Psoas muscle (tissue), 8 donors: ENCODE data around the gene RPS6KL1. TPM values are rescaled to one million over a fixed set of nuclear protein-coding genes. Genes with fewer than 3 reads are reported as not detected.

ENCODE experiments used
- ATAC-seq, 4 donors: fragments of 200-7000 bp; cut with Tn5 transposase; one replicate each; pipeline ENCODE4 v1.9.1; 2020; ENCODE audit warnings: moderate library complexity in 3 of 4, mild to moderate bottlenecking in 2 of 4
- DNase-seq, 2 donors: peaks; one replicate each; pipeline ENCODE4 v3.0.0-alpha.2; 2020
- H3K27ac ChIP-seq: fragments of 200-600 bp; one replicate; pipeline ENCODE4 v1.8.0; 2022
- H3K27me3 ChIP-seq, 3 donors: fragments of 200-600 bp in 1 of 3; one replicate each; pipeline versions ENCODE4 v1.6.1 to v1.8.0; 2013 to 2022; ENCODE audit warnings: low read length in 2 of 3, mild to moderate bottlenecking in 2 of 3, moderate library complexity in 1 of 3; ENCODE audit not compliant: insufficient read depth in 3 of 3
- H3K36me3 ChIP-seq, 2 donors: fragments of 200-600 bp in 1 of 2; one replicate each; pipeline versions ENCODE4 v1.6.1 to v1.8.0; 2013 to 2022; ENCODE audit warnings: low read depth in 1 of 2, mild to moderate bottlenecking in 1 of 2, moderate library complexity in 1 of 2; ENCODE audit not compliant: insufficient read depth in 1 of 2
- H3K4me1 ChIP-seq: fragments of 200-600 bp; one replicate; pipeline ENCODE4 v1.8.0; 2022
- H3K4me3 ChIP-seq: fragments of 200-600 bp; one replicate; pipeline ENCODE4 v1.8.0; 2022; ENCODE audit warnings: mild to moderate bottlenecking
- H3K9me3 ChIP-seq: fragments of 200-600 bp; one replicate; pipeline ENCODE4 v1.8.0; 2022
- CTCF ChIP-seq: fragments of 200-600 bp; IDR thresholded peaks from one replicate; pipeline ENCODE4 v1.8.0; 2022; ENCODE audit warnings: antibody characterized with exemption
- WGBS, 3 donors: extraction: QIAGEN DNeasy Blood & Tissue Kit; methylation state at CpG; one replicate each; pipeline versions ENCODE4 v1.1.6 to v1.1.7; 2013; 5-methylcytosine and 5-hydroxymethylcytosine counted together
- intact Hi-C, 2 donors: fragments of 100-400 bp; cut with DNase I; formaldehyde crosslinking; loops; one replicate each; pipeline versions ENCODE4 v1.11.0 to v1.14.2; 2022
- polyA plus RNA-seq, 3 donors: library from polyadenylated mRNA; stranded (reverse); fragments of 200-250 nt; gene quantifications; one replicate each; pipeline ENCODE4 v1.2.3, GENCODE V29; 2013
- total RNA-seq, 4 donors: library from RNA; stranded (reverse); fragmentation: NEBNext Ultra II Directional in 2 of 4; extraction: Animal tissue kit (Norgen Biotek cat#: 25700) in 2 of 4; gene quantifications; one replicate each; pipeline versions ENCODE4 v1.2.1 to v1.2.4, GENCODE V29; 2021 to 2023
- donor health status: healthy with polysubstance abuse.
- donor health status: DM: no; HTN: no; CAD: no; lungs with moderate emphysema.
- donor health status: Bipolar disorder and iron deficiency.
- donor health status: healthy.
- donor health status: DM: yes; HTN: yes; CAD: no.
- donor health status: DM: no; HTN: no; CAD: no.
- donor health status: DM: no; HTN: no; CAD: no.
- donor health status: DM: yes; HTN: yes; CAD: no.

The RPS6KL1 gene
- total and polyA plus RNA-seq, 7 donors, result 9.4 to 34.1 (median 25.6) TPM

GRCh38 chr14:74947353-74948227 is 24.5 kb upstream of the RPS6KL1 start:
- Histone ChIP-seq H3K4me1 (no peaks in the 10 kb centered on the region), H3K27me3 (no peaks in the 10 kb centered on the region), H3K27ac (no peak overlapping the region), H3K9me3 (no peaks in the 10 kb centered on the region), H3K36me3 (no peaks in the 10 kb centered on the region), H3K4me3 (no peak overlapping the region)
- DNase-seq (no peak), ATAC-seq (no peak)
- no peak for TF ChIP-seq CTCF
- WGBS, 3 donors, result 84 to 86% (median 84%) methylated on average over 13 of the region's 13 CpGs
- intact Hi-C loops, result loop anchor here (5.0 to 10.0 kb wide), 3 partner anchors 55 to 137 kb away; partner anchors contain the start of gene EIF2B2 (in 2 of the 2)

GRCh38 chr14:74946659-74947281 is 23.7 kb upstream of the RPS6KL1 start:
- DNase-seq, result peak in 1 of 2 donors; percentile 72
- H3K27me3 ChIP-seq, result no peaks in the 10 kb centered on the region
- intact Hi-C loops, result loop anchor here (5.0 to 10.0 kb wide), 3 partner anchors 56 to 138 kb away; partner anchors contain the start of gene EIF2B2 (in 2 of the 2)
- H3K27ac ChIP-seq, result no peak overlapping the region
- H3K4me3 ChIP-seq, result no peak overlapping the region
- peaks cover 8% of the 10 kb centered on the region for H3K4me1 ChIP-seq
- TF ChIP-seq CTCF, result no peak
- WGBS, 3 donors, result 22 to 29% (median 23%) methylated on average over 5 of the region's 5 CpGs
- H3K36me3 ChIP-seq, result no peaks in the 10 kb centered on the region
- H3K9me3 ChIP-seq, result no peaks in the 10 kb centered on the region
- peak in 3 of 4 donors; percentile 21 to 29 (median 26) for ATAC-seq

- DNase-seq, result peak; percentile 78 to 85
- WGBS, 3 donors, result 43 to 48% (median 43%) methylated on average over 17 of the region's 17 CpGs
- intact Hi-C loops, result loop anchor here (5.0 to 10.0 kb wide), 3 partner anchors 56 to 139 kb away; partner anchors contain the start of gene EIF2B2 (in 2 of the 2)
- Histone ChIP-seq H3K9me3 (no peaks in the 10 kb centered on the region), H3K27me3 (no peaks in the 10 kb centered on the region), H3K4me3 (no peak overlapping the region), H3K4me1 (peaks cover 15% of the 10 kb centered on the region), H3K27ac (no peak overlapping the region), H3K36me3 (no peaks in the 10 kb centered on the region)
- ATAC-seq, result peak; percentile 82 to 91 (median 86)
- TF ChIP-seq CTCF, result peak; percentile 89
Observed at GRCh38 chr14:74945852-74946658, 23.0 kb upstream of the RPS6KL1 start.

- no peaks in the 10 kb centered on the region for H3K27me3 ChIP-seq
- no peaks in the 10 kb centered on the region for H3K36me3 ChIP-seq
- H3K4me3 ChIP-seq, result no peak overlapping the region
- peak overlapping the region; percentile 30 for H3K27ac ChIP-seq
- ATAC-seq (peak in 3 of 4 donors; percentile 24 to 40 (median 35)), DNase-seq (peak; percentile 51 to 66)
- H3K4me1 ChIP-seq, result peaks cover 22% of the 10 kb centered on the region
- 57 to 65% (median 64%) methylated on average over 17 of the region's 17 CpGs for WGBS, 3 donors
- intact Hi-C loops, result loop anchor here (5.0 to 10.0 kb wide), 3 partner anchors 57 to 139 kb away; partner anchors contain the start of gene EIF2B2 (in 2 of the 2)
- peak; percentile 41 for TF ChIP-seq CTCF
- no peaks in the 10 kb centered on the region for H3K9me3 ChIP-seq
Observed at GRCh38 chr14:74945261-74945851, 22.3 kb upstream of the RPS6KL1 start.
